Hematopoietic multipotent progenitor cell treated with erythropoietin and hydrocortisone succinate and interleukin-3 and kit ligand, for 8 days (in vitro differentiated cells): Measurements from ENCODE around the gene ASCC1.
"Not testable (repeated sequence)": the region's sequence is repeated elsewhere in the genome, so short reads cannot be mapped to it uniquely, and the experiment has no call there.

Experiments
- DNase-seq: peaks from one replicate; pipeline ENCODE4 v3.0.0-alpha.2; 2015

Gene ASCC1

DNA sequence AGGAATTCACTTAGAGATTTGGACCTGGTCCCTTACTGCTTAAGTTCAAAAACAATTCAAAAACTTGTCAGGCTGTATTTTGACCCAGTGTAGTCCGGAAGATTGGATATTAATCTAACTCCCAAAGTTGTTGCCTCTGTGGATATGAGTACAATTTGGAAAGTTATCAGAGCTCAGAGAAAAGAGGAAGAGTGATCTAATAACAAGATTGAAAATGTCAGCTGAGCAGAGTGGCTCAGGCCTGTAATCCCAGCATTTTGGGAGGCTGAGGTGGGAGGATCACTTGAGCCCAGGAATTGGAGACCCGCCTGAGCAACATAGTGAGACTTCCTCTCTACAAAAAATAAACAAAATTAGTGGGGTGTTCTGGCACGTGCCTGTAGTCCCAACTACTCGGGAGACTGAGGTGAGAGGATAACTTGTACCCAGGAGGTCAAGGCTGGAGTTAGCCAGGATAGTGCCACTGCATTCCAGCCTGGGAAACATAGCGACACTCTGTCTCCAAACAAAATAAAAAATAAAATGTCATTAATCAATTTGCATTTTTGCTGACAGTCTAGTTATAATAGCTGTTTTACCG lies 3.2 kb upstream of the ASCC1 start:
- DNase-seq: no peak

DNA sequence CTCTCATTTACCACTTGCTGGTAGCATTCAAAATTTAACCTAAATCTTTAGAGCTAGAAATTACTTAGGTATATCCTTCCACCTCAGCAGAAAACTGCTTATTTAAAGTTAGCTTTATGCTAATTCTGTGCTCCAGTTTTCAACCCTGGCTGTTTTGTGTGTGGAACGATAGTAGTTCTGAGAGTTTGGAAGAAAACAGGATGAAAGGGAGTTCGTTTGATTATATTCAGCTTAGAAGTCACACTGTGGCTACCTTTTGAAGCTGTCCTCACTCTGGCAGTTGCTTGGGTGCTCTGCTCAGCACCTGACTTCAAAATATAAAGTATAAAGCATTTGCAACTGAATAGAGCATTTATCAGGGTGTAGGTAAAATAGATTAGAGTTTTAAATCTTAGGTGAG lies 2.6 kb upstream of the ASCC1 start:
- DNase-seq: no peak

DNA sequence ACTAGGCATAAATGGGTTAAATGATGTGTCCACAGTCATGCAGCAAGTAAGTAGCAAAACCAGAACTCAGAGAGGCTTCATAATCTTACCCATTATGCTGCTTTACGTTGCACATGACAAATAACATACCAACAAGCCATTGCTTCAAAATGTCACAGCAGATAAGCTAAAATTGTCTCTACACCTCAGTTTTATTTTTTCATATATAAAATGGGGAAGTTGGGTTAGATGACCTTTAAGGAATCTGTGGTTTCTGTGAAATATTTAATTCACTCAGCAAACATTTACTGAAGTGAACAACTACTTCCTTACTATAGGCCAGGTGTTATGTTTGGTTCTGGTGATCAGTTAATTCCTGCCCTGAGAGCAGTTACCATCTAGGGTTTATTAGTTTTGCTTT lies 2.2 kb upstream of the ASCC1 start:
- DNase-seq: peak; percentile 30

DNA sequence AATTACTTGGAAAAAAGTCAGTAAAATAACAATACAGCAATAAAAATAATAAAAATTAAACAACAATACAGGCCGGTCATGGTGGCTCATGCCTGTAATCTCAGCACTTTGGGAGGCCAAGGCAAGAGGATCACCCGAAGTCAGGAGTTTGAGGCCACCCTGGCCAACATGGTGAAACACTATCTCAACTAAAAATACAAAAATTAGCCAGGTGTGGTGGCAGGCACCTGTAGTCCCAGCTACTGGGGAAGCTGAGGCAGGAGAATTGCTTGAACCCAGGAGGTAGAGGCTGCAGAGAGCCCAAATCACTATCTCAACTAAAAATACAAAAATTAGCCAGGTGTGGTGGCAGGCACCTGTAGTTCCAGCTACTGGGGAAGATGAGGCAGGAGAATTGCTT lies 4.2 kb downstream of the ASCC1 start:
- not testable (repeated sequence) for DNase-seq

DNA sequence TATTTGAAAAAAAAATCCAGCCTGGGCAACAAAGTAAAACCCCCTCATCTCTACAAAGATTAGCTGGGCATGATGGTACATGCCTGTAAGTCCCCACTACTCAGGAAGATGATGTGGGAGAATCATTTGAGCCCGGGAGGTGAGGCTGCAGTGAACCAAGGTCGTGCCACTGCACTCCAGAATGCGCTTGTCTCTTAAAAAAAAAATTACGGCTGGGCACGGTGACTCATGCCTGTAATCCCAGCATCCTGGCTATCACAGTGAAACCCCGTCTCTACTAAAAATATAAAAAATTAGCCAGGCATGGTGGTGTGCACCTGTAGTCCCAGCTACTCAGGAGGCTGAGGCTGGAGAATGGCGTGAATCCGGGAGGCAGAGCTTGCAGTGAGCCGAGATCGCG lies 4.7 kb downstream of the ASCC1 start:
- not testable (repeated sequence) for DNase-seq

DNA sequence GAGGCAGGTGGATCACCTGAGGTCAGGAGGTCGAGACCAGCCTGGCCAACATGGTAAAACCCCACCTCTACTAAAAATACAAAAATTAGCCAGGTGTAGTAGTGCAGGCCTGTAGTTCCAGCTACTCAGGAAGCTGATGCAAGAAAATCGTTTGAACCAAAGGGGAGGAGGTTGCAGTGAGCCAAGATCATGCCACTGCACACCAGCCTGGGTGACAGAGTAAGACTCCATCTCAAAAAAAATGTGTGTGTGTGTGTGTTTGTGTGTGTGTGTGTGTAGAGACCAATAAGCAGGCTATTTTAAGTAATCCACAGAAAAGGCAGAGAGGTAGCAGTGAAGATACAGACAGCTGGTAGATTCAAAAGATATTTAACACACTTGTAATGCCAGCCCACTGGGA lies 7.5 kb downstream of the ASCC1 start:
- not testable (repeated sequence) for DNase-seq

DNA sequence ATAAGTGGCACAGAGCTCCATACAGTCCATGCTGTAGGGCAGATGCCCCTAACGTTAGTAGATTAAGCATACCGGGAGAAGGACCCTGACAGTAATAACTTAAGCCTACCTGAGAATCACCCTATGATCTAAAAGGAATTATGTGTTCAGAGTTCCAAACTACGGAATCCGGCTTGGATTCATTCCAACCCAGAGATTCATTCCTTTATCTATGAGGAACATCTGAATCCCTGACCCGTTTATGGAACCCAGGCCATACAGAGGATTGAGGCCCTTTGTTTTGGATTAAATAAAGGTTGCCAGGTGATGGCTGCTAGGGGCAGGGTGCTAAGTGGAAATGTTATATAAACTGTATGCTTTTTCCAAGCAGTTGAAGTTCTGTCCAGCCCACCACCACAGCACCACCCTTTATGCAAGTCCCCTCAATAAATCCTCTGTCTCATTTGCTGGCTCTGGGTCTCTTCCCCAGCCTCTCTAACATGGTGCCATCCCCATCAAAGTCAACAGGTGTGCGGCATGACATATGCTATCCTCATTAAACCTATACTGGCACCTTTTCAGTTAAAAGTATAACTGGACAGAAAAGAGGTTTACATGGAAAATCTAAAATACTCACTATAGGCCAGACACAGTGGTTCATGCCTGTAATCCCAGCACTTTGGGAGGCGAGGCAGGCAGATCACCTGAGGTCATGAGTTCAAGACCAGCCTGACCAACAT lies 9.4 kb downstream of the ASCC1 start:
- no peak for DNase-seq

DNA sequence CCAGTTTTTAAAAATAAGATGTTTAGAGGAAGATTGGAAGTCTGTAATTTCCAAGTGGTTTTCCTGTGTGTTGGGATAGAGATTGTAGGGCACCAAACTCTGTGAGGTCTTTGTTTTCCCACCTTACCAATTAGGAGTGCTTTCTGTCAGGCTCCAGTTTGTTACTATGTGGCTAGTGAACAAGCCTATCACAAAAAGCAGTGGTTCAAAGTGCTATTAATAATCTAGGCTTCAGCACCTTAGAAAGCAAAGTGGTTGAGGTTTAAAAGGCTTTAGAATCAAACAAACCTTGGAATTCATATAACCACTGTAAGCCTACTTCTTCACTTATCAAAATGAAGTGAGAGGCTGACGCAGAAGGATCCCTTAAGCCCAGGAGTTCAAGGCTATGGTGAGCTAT lies 11.4 kb downstream of the ASCC1 start:
- no peak for DNase-seq

DNA sequence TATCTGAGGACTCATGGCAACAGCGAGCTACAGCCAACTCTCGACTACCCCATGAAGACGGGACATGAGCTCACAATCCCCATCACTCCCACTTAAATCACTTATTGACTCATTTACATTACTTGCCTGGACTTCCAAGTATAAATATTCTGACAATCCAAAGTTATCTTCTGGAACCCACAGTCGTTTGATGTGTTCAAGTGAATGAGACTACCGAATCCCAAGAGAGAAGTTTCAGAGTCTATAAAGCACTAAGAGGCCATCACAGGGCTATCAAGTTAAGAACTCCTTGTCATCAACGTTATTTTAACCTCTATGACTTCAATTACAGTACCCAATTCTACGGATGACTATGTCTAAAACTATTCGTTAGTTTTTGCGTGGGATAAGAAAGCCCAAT lies 11.8 kb downstream of the ASCC1 start:
- DNase-seq: no peak

DNA sequence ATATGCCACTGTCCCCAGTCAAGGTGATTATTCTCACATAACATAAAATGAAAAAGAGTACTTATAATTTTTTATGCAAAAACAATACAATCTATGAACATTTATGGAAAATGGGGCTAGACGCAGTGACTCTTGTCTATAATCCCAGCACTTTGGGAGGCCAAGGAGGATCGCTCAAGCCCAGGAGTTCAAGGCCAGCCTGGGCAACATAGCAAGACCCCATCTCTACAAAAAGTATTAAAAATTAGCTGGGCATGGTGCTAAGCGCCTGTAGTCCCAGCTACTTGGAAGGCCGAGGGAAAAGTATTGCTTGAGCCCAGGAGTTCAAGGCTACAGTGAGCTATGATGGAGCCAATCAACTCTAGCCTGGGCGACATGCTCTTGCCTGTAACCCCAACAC lies 14.8 kb downstream of the ASCC1 start:
- DNase-seq: no peak

DNA sequence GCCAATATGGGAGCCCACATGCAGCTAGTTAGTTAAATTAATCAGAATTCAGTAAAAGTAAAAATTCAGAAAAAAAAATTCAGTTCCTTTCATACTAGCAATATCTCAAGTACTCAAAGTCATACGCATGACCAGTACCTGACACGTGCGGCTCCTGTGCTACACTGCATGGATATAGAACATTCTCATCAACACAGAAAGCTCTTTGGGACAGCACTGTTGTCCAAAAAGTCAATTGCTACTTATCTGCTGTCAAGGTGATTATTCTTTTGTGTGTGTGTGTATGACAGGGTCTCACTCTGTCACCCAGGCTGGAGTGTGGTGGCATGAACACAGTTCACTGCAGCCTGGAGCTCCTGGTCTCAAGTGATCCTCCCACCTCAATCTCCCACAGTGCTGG lies 15.2 kb downstream of the ASCC1 start:
- no peak for DNase-seq

DNA sequence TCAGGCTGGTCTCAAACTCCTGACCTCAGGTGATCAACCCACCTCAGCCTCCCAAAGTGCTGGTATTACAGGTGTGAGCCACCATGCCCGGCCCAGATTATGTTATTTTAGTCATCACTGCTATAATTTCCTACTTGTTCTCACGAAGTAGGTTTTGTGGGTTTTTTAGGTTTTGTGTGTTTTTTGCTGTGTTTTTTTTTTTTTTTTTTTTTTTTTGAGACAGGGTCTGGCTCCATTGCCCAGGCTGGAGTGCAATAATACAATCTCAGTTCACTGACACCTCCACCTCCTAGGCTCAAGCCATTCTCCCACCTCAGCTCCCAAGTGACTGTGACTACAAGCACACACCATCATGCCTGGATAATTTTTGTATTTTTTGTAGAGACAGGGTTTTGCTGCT lies 21.1 kb downstream of the ASCC1 start:
- no peak for DNase-seq

DNA sequence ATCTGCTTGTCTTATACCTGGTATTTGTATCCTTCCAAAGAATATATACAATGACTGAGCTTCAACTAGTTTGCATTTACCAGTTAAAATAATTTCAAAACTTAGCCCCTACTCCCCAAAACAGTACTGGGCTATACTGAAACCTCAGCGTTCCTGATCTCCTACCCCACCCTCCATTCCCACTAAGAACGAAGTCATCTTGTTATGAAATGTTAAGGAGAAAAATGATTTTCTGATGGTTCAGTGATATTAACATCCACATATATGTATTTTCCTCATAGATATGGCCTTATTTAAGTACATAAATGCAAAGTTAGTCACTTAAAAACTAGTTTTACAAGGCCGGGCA lies 29.1 kb downstream of the ASCC1 start:
- DNase-seq: no peak

DNA sequence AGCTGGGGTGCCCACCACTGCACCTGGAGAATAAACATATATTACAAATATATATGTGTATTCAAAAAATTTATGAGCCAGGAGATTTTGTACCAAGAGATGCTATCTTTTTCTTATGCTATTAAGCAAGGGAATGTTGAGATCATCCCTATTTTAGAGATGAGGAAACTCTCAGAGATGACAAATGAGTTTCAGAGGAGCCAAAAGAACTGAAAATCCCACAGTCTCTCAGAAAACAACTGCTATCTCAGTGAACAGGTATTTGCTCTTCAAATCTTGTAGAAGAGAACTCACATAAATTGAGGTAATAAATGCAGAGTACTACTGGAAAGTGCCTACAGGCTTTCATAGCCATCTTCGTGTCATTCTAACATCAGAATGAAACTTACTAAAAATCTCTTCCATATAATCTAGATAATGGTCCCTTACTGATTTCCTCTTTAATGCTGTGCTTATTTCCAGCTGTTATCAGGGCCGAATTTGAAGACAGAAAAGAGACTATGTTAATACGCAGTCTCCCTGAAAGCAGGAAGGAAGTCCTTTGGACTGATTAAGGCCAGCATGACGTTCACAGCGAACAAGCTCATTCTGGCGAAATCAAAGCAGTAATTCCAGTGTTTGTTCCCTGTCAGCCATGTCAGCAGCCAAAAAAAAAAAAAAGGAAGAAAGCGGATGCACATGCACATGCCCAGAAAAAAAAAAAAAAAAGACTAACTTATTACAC lies 29.7 kb downstream of the ASCC1 start:
- no peak for DNase-seq

DNA sequence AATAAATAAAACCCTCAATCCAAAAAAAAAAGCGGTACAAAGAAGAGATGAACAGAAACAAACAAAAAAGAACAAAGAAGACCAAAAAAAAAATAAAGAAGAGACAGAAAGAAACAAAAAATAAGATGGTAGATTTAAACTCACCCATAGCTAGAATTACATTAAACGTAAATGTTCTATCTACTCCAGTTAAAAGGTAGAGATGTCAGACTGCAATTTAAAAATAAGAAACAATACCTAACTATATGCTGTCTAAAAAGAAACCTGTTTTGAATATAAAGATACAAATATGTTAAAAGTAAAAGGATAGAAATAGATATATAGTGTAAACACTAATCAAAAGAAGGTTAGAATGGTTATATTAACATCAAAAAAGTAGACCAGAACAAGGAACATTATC lies 31.9 kb downstream of the ASCC1 start:
- no peak for DNase-seq

DNA sequence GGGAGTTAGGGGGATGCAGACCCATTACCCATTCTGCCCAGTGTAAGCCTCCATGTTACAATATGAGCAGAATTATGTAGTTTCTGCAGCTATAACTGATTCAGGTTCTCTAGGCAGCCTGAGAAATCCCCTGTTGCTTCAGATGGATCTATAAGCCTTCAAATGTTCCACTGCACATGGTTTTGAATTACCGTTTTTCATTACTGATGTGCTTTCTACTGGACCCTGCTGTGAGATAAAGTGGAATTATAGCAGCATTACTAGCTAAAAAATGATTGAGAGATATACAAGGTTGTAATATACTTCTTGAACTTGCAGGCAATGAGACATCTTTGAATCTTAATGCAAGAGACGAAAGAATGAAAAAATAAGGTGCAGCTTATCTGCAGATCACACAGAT lies 38.6 kb downstream of the ASCC1 start:
- DNase-seq: no peak

DNA sequence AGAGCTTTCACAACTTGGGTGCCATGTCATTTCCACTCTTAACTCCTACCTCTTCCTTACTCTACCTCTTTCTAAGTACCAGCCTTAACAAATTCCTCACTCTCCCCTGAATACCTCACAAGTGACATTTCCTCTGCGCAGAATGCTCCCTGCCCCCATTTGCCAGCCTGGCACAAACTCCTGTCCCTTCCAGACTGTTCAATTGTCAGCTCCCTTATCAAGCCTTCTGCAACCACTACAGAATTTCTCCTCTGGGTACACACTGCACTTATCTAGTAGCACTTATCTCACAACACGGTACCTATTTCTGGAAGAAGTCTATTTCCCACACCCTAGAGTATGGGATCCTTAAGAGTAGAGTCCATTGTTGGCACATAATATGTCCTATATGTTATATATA lies 39.4 kb downstream of the ASCC1 start:
- DNase-seq: peak; percentile 54

DNA sequence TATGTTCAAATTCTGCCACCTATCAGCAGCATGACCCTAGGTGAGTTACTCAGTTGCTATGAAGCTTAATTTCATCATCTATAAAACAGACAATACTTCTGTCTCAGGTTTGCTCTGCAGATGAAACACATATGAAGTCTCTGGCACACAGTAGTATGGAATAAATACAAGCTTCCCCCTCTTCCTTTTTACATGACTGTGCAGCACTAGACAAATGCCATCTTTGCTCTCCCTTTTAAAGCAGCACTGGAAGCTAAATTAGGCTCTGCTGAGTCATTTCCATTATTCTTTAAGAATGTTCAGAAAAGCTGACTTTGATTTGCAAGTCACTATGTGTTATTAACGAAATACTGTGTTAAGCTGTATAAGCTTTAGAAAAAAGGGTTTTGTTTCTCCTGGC lies 40.9 kb downstream of the ASCC1 start:
- no peak for DNase-seq

DNA sequence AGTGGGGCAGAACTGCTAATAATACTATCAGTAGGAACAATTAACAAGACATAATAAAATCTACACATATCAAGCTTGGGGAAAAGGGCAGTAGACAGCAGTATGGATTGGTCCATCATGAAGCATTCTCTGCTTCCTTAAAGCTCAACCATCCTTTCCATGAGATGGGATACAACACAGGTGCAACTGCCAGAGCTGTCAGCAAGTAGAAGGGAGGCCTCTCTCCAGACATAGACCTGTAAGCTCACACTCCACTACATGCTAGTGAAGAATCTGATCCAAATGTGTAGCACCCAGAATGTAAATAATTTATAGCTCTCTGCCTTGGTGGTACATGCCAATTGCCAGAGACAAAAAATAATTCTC lies 41.8 kb downstream of the ASCC1 start:
- no peak for DNase-seq

DNA sequence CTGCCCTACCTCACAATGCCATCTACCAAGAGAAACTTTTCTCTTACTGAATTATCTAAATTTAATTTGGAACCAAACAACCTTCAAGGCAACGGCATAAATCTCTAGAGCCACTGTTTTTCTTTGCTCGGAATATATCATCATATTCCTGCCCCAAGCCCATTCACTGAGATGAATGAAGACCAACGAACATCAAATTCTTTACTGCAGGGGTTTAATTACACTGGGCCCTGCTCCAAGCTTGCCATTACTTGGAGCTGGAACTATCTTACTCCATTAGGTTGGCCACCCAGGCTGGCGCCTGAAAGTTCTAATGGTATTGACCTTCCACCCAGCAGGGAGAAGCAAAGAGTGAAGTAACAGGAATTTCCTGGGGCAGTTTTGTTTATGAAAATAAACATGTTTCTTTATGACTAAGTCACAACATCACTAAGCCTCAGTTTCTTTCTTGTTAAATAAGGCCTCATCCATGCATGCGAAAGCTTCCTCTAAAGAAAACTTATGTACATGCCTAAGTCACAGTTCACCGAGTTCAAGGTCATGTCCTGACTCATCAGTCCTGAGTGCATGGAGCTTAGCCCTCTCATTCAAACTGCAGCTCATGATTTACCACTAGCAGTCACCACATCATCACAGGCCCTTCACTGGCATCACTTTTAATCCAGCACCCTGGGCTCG lies 42.3 kb downstream of the ASCC1 start:
- DNase-seq: no peak

DNA sequence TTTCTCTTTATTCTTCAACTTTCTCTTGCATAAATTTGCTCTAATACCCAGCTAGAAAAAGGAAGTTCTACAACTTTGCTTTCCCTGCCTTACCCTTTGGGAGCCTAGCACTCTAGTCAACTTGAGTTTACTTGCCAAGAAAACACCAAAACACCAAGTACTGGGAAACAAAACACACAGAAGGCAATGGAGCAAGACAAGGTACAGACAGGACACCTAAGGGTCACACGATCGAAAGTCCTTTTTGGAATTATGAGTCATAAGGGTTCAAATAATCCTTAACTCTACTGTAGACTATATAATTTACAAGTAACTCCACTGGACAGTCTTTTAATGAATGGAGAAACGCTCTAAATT lies 42.8 kb downstream of the ASCC1 start:
- DNase-seq: no peak

DNA sequence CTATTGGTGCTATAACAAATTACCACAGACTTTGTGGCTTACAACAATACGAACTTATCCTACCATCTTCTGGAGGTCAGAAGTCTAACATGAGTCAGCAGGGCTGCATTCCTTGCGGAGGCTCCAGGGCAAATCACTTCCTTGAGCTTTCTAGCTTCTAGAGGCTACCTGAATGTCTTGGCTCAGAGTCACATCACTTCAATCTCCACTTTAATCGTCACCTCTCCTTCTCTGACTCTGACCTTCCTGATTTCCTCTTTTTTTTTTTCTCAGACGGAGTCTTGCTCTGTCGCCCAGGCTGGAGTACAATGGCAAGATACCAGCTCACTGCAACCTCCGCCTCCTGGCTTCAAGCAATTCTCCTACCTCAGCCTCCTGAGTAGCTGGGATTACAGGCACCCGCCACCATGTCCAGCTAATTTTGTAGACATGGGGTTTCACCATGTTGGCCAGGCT lies 44.9 kb downstream of the ASCC1 start:
- peak; percentile 33 for DNase-seq

DNA sequence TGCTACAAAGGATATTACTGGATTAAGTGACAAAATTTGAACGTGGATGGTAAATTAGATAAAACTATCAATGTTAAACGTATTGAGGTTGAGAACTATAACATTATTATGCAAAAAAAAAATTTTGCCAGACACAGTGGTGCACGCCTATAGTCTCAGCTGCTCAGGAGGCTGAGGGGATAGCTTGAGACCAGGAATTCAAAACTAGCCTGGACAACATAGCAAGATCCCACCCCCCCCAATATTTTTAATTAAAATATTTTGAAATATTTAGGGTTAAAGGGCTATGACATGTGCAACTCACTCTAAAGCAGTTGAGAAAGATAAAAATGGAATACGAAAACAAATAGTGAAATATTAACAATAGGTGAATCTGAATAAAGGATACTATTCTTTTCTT lies 45.3 kb downstream of the ASCC1 start:
- DNase-seq: no peak

DNA sequence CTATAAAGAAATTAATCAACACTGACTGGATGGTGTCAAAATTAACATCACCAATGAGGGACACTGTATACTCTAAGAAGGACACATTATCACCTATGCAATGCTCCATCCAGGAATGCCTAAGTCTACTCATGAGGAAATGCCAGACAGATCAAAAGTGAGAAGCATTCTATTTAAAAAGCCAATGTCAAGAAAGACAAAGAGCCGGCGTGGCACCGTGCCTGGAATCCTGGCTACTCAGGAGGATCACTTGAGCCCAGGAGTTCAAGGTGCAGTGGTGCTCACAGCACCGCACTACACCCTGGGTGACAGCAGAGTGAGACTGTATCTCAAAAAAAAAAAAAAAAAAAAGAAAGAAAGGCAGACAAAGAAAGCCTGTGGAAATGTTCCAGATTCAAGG lies 45.8 kb downstream of the ASCC1 start:
- DNase-seq: no peak
